Inflammatory macrophage treated with lipopolysaccharide for 1 hour (primary cell): ENCODE data around the gene NOXA1.
"Not testable (repeated sequence)": the region's sequence is repeated elsewhere in the genome, so short reads cannot be mapped to it uniquely, and the experiment has no call there.

Experiments used
- DNase-seq, 2 donors: peaks; one replicate each; pipeline ENCODE4 v3.0.0-alpha.2; 2020 to 2022

NOXA1 gene

GRCh38 chr9:137466389-137467085 is 43.3 kb downstream of the NOXA1 start:
- not testable (repeated sequence) for DNase-seq

- DNase-seq: no peak
Observed at GRCh38 chr9:137467161-137467581, 44.0 kb downstream of the NOXA1 start.

- no peak for DNase-seq
Observed at GRCh38 chr9:137467896-137468295, 44.7 kb downstream of the NOXA1 start.

- DNase-seq: no peak
Observed at GRCh38 chr9:137470785-137471184, 47.6 kb downstream of the NOXA1 start.

GRCh38 chr9:137474271-137474670 is 51.1 kb downstream of the NOXA1 start:
- no peak for DNase-seq

- no peak for DNase-seq
Observed at GRCh38 chr9:137475666-137476065, 52.5 kb downstream of the NOXA1 start.

- DNase-seq: no peak
Observed at GRCh38 chr9:137476856-137477255, 53.7 kb downstream of the NOXA1 start.

GRCh38 chr9:137477778-137478612 is 54.8 kb downstream of the NOXA1 start:
- no peak for DNase-seq

- no peak for DNase-seq
Observed at GRCh38 chr9:137478613-137478961, 55.4 kb downstream of the NOXA1 start.

GRCh38 chr9:137478962-137479861 is 56.0 kb downstream of the NOXA1 start:
- DNase-seq: no peak

GRCh38 chr9:137479892-137480685 is 56.9 kb downstream of the NOXA1 start:
- no peak for DNase-seq

- DNase-seq: no peak
Observed at GRCh38 chr9:137480686-137481683, 57.8 kb downstream of the NOXA1 start.

GRCh38 chr9:137482094-137482781 is 59.0 kb downstream of the NOXA1 start:
- DNase-seq: peak; percentile 83 to 85
